SH-SY5Y (cell line): ENCODE results near the gene PPFIBP2.

Experiments used
- GATA2 ChIP-seq: IDR thresholded peaks from 2 replicates; pipeline ENCODE4 v1.6.1; 2011; ENCODE audit warnings: mild to moderate bottlenecking, low read depth, low read length
- GATA3 ChIP-seq: IDR thresholded peaks from 2 replicates; pipeline ENCODE4 v1.6.1; 2011; ENCODE audit warnings: low read depth, mild to moderate bottlenecking, low read length, moderate library complexity

- TF ChIP-seq GATA2 = no peak
- no peak for TF ChIP-seq GATA3
These were observed 13.2 kb downstream of the PPFIBP2 start for GRCh38 chr11:7527029-7527428.
